Embryonic facial prominence (tissue), 1 donor: ENCODE results near the gene SH3GL2.

ENCODE experiments used
- DNase-seq: peaks from one replicate; pipeline ENCODE4 v3.0.0-alpha.2; 2016; ENCODE audit errors: extremely low spot score

SH3GL2 gene

GRCh38 chr9:17578911-17579793 is at the start of gene SH3GL2:
Gene SH3GL2 (plus strand): TSS chr9:17579066.
- no peak for DNase-seq

GRCh38 chr9:17531642-17532254 is 47.1 kb upstream of the SH3GL2 start:
- DNase-seq = no peak

- DNase-seq = no peak
These were observed 46.4 kb upstream of the SH3GL2 start for GRCh38 chr9:17532461-17532860.

GRCh38 chr9:17535176-17535575 is 43.7 kb upstream of the SH3GL2 start:
- no peak for DNase-seq

- DNase-seq = no peak
These were observed 42.8 kb upstream of the SH3GL2 start for GRCh38 chr9:17536027-17536426.

GRCh38 chr9:17551023-17551422 is 27.8 kb upstream of the SH3GL2 start:
- no peak for DNase-seq

- no peak for DNase-seq
These were observed 23.4 kb upstream of the SH3GL2 start for GRCh38 chr9:17555362-17556054.

GRCh38 chr9:17556255-17556654 is 22.6 kb upstream of the SH3GL2 start:
- no peak for DNase-seq

- DNase-seq = no peak
These were observed 21.9 kb upstream of the SH3GL2 start for GRCh38 chr9:17556935-17557334.

- DNase-seq = no peak
These were observed 7.0 kb upstream of the SH3GL2 start for GRCh38 chr9:17571825-17572224.

GRCh38 chr9:17574342-17574741 is 4.5 kb upstream of the SH3GL2 start:
- DNase-seq = no peak

- DNase-seq = no peak
These were observed 322 bp upstream of the SH3GL2 start for GRCh38 chr9:17578577-17578910.

GRCh38 chr9:17580119-17580518 is 1.3 kb downstream of the SH3GL2 start:
- DNase-seq = no peak

- DNase-seq = no peak
These were observed 8.2 kb downstream of the SH3GL2 start for GRCh38 chr9:17587113-17587512.

- DNase-seq = no peak
These were observed 9.5 kb downstream of the SH3GL2 start for GRCh38 chr9:17588395-17588794.

- no peak for DNase-seq
These were observed 10.1 kb downstream of the SH3GL2 start for GRCh38 chr9:17588941-17589340.

- DNase-seq = no peak
These were observed 10.9 kb downstream of the SH3GL2 start for GRCh38 chr9:17589771-17590170.

- no peak for DNase-seq
These were observed 16.1 kb downstream of the SH3GL2 start for GRCh38 chr9:17594961-17595360.

GRCh38 chr9:17597977-17598376 is 19.1 kb downstream of the SH3GL2 start:
- no peak for DNase-seq

- no peak for DNase-seq
These were observed 22.2 kb downstream of the SH3GL2 start for GRCh38 chr9:17600962-17601593.

- no peak for DNase-seq
These were observed 25.7 kb downstream of the SH3GL2 start for GRCh38 chr9:17604556-17604955.

GRCh38 chr9:17609312-17610005 is 30.6 kb downstream of the SH3GL2 start:
- no peak for DNase-seq
